Measurements from ENCODE around the gene LMF1. TPM values are rescaled to one million over a fixed set of nuclear protein-coding genes. Genes with fewer than 3 reads are reported as not detected.

LMF1 gene
- total RNA-seq, 1 donor = 35.8 TPM

DNA sequence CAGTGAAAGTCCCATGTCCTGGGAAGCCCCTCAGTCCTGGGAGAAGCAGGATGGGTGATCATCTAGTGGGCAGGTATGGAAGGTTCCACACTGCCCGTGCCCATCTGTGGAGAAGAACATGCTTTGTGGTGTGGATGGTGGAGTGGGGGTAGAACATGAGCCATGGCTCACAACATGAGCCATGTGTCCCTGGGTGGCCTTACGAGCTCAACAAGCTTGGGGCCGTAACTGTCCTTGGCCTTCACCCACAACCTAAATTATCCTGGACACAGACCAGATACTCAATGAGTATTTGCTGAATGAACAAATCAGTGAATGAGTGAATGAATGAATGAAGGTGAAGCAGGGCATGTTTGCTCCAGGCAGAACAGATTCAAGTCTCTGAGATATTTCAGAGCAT lies 24.3 kb upstream of the LMF1 start:
- no peaks in the 10 kb centered on the region for H4K20me1 ChIP-seq (ENCODE audit: insufficient read depth, low read length)
- H2AFZ ChIP-seq (ENCODE audit: low read length) = no peak overlapping the region
- TF ChIP-seq, protein P1, sequence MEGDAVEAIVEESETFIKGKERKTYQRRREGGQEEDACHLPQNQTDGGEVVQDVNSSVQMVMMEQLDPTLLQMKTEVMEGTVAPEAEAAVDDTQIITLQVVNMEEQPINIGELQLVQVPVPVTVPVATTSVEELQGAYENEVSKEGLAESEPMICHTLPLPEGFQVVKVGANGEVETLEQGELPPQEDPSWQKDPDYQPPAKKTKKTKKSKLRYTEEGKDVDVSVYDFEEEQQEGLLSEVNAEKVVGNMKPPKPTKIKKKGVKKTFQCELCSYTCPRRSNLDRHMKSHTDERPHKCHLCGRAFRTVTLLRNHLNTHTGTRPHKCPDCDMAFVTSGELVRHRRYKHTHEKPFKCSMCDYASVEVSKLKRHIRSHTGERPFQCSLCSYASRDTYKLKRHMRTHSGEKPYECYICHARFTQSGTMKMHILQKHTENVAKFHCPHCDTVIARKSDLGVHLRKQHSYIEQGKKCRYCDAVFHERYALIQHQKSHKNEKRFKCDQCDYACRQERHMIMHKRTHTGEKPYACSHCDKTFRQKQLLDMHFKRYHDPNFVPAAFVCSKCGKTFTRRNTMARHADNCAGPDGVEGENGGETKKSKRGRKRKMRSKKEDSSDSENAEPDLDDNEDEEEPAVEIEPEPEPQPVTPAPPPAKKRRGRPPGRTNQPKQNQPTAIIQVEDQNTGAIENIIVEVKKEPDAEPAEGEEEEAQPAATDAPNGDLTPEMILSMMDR (IDR thresholded peaks at IDR 0.05; ENCODE audit: extremely low read depth, low read depth, low read length) = no peak
- no peak for DNase-seq (ENCODE audit: insufficient read length, low spot score, missing footprints)
- H3K4me3 ChIP-seq (ENCODE audit: insufficient read depth, low read length) = no peak overlapping the region
- no peaks in the 10 kb centered on the region for H3K36me3 ChIP-seq (ENCODE audit: insufficient read depth, low read length)
- H3K27me3 ChIP-seq (ENCODE audit: insufficient read depth, low read length) = peaks cover 38% of the 10 kb centered on the region
- no peak overlapping the region for H3K27ac ChIP-seq (ENCODE audit: low read depth, low read length)
- no peaks in the 10 kb centered on the region for H3K79me2 ChIP-seq (ENCODE audit: insufficient read depth, low read length)
- H3K4me1 ChIP-seq (ENCODE audit: insufficient read depth, low read length) = no peaks in the 10 kb centered on the region
- peaks cover 14% of the 10 kb centered on the region for H3K9me3 ChIP-seq (ENCODE audit: low read depth, low read length)
- H3K4me2 ChIP-seq (ENCODE audit: insufficient read depth, low read length) = no peak overlapping the region

DNA sequence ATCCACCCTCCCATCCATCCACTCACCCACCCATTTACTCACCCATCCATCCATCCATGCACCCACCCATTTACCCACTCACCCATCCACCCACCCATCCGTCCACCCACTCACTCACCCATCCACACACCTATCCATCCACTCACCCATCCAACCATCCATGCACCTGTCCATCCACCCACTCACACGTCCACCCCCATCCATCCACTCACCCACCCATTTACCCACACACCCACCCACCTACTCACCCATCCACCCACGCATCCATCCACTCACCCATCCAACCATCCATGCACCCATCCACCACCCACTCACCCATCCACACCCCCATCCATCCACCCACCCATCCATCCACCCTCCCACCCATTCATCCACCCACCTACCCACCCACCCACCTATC lies 22.9 kb upstream of the LMF1 start:
- no peak overlapping the region for H3K4me3 ChIP-seq (ENCODE audit: insufficient read depth, low read length)
- TF ChIP-seq, protein P1 (IDR thresholded peaks at IDR 0.05; ENCODE audit: extremely low read depth, low read depth, low read length) = no peak
- no peak for DNase-seq (ENCODE audit: insufficient read length, low spot score, missing footprints)

DNA sequence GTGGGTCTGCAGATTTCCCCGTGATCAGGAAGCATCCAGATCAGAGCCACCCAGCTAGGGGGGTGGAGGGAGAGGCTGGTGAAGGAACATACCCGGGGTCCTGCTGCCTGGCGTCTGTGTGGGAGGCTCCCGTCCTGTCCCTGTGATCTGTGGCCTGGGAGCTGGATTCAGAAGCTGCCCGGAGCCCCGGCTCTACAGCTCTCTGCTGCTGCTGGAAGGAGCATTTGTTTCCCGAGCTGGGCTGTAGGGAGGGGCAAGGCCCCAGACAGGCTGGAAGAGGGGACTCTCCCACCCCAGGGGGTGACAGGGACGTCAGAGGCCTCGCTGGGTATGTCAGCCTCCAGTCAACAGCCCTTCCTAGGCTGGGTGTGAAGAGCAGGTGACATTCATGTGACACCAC lies 21.0 kb upstream of the LMF1 start:
- H3K4me2 ChIP-seq (ENCODE audit: insufficient read depth, low read length) = no peak overlapping the region
- H2AFZ ChIP-seq (ENCODE audit: low read length) = no peak overlapping the region
- H4K20me1 ChIP-seq (ENCODE audit: insufficient read depth, low read length) = no peaks in the 10 kb centered on the region
- peaks cover 32% of the 10 kb centered on the region for H3K27me3 ChIP-seq (ENCODE audit: insufficient read depth, low read length)
- H3K9me3 ChIP-seq (ENCODE audit: low read depth, low read length) = peaks cover 14% of the 10 kb centered on the region
- TF ChIP-seq, protein P1 (IDR thresholded peaks at IDR 0.05; ENCODE audit: extremely low read depth, low read depth, low read length) = no peak
- H3K4me1 ChIP-seq (ENCODE audit: insufficient read depth, low read length) = no peaks in the 10 kb centered on the region
- H3K36me3 ChIP-seq (ENCODE audit: insufficient read depth, low read length) = no peaks in the 10 kb centered on the region
- H3K4me3 ChIP-seq (ENCODE audit: insufficient read depth, low read length) = no peak overlapping the region
- no peak for DNase-seq (ENCODE audit: insufficient read length, low spot score, missing footprints)
- no peaks in the 10 kb centered on the region for H3K79me2 ChIP-seq (ENCODE audit: insufficient read depth, low read length)
- H3K27ac ChIP-seq (ENCODE audit: low read depth, low read length) = no peak overlapping the region

More for the DNA sequence above, 22.9 kb upstream of the LMF1 start:
- H3K36me3 ChIP-seq (ENCODE audit: insufficient read depth, low read length) = no peaks in the 10 kb centered on the region
- peaks cover 14% of the 10 kb centered on the region for H3K9me3 ChIP-seq (ENCODE audit: low read depth, low read length)
- no peak overlapping the region for H3K4me2 ChIP-seq (ENCODE audit: insufficient read depth, low read length)
- peaks cover 32% of the 10 kb centered on the region for H3K27me3 ChIP-seq (ENCODE audit: insufficient read depth, low read length)
- no peaks in the 10 kb centered on the region for H3K79me2 ChIP-seq (ENCODE audit: insufficient read depth, low read length)
- H3K27ac ChIP-seq (ENCODE audit: low read depth, low read length) = no peak overlapping the region
- no peaks in the 10 kb centered on the region for H4K20me1 ChIP-seq (ENCODE audit: insufficient read depth, low read length)
- no peaks in the 10 kb centered on the region for H3K4me1 ChIP-seq (ENCODE audit: insufficient read depth, low read length)
- H2AFZ ChIP-seq (ENCODE audit: low read length) = no peak overlapping the region

DNA sequence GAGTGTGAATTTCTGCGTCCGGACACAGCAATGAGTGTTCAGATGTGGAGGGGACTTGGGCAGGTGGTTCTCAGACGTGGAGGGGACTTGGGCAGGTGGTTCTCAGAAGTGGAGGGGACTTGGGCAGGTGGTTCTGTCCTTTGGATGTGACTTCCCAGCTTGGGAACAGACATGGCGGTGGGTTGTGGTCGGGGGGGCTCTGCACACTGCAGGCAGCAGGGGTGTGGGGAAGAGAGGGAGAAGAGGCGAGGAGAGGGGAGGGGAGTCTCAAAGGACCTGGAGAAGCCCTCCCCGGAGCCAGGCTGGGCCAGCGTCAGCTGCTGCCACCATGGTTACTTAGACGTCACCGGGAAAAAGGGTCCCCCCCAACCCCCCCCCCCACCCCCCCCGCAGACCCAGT lies 20.6 kb upstream of the LMF1 start:
- H3K79me2 ChIP-seq (ENCODE audit: insufficient read depth, low read length) = no peaks in the 10 kb centered on the region
- peaks cover 14% of the 10 kb centered on the region for H3K9me3 ChIP-seq (ENCODE audit: low read depth, low read length)
- no peak for DNase-seq (ENCODE audit: insufficient read length, low spot score, missing footprints)
- no peak overlapping the region for H3K4me2 ChIP-seq (ENCODE audit: insufficient read depth, low read length)
- no peak overlapping the region for H3K27ac ChIP-seq (ENCODE audit: low read depth, low read length)
- TF ChIP-seq, protein P1 (IDR thresholded peaks at IDR 0.05; ENCODE audit: extremely low read depth, low read depth, low read length) = no peak
- H4K20me1 ChIP-seq (ENCODE audit: insufficient read depth, low read length) = no peaks in the 10 kb centered on the region
- no peaks in the 10 kb centered on the region for H3K4me1 ChIP-seq (ENCODE audit: insufficient read depth, low read length)
- no peak overlapping the region for H2AFZ ChIP-seq (ENCODE audit: low read length)
- H3K36me3 ChIP-seq (ENCODE audit: insufficient read depth, low read length) = no peaks in the 10 kb centered on the region
- peaks cover 33% of the 10 kb centered on the region for H3K27me3 ChIP-seq (ENCODE audit: insufficient read depth, low read length)
- no peak overlapping the region for H3K4me3 ChIP-seq (ENCODE audit: insufficient read depth, low read length)

Data from osteoblast (primary cell).